H1 (cell line): Measurements from ENCODE around the gene GLOD4. TPM values are rescaled to one million over a fixed set of nuclear protein-coding genes. Genes with fewer than 3 reads are reported as not detected.

Experiments used
- CTCF ChIA-PET: fragments of 300-600 bp; sonication (Branson Sonifier 250); formaldehyde crosslinking; loops from one replicate; lab custom pipeline; 2021; ENCODE audit not compliant: partially characterized antibody; lab: Charles Lee
- POLR2A ChIA-PET: fragments of 300-600 bp; sonication (Branson Sonifier 250); formaldehyde crosslinking; loops from one replicate; lab custom pipeline; 2021; ENCODE audit warnings: inconsistent platforms; ENCODE audit not compliant: partially characterized antibody; lab: Charles Lee
- DNase-seq, 2 experiments: peaks; one replicate each; pipeline versions ENCODE4 v3.0.0 to v3.0.0-alpha.2; 2010 to 2022; ENCODE audit warnings: low spot score in 2 of 2, low read depth in 1 of 2, mixed read lengths in 1 of 2
- FAIRE-seq: peaks from 2 replicates; lab custom pipeline; 2011; peaks lifted over from hg19 to GRCh38; lab: Jason Lieb, UNC
- H2AFZ ChIP-seq: 2 replicates; pipeline ENCODE4 v1.8.1; 2012; ENCODE audit warnings: low read length, inconsistent platforms
- H2AK5ac ChIP-seq: 2 replicates; pipeline ENCODE4 v1.6.1; 2013; ENCODE audit warnings: low read depth, low read length
- H2BK120ac ChIP-seq: replicated peaks from 2 replicates; pipeline ENCODE3; 2013; ENCODE audit warnings: low read depth, low read length, inconsistent platforms
- H2BK12ac ChIP-seq: 2 replicates; pipeline ENCODE4 v1.6.1; 2013; ENCODE audit warnings: low read depth, low read length
- H2BK15ac ChIP-seq: 2 replicates; pipeline ENCODE4 v1.6.1; 2013; ENCODE audit warnings: low read length
- H2BK20ac ChIP-seq: 2 replicates; pipeline ENCODE4 v1.6.1; 2013; ENCODE audit warnings: low read length
- H2BK5ac ChIP-seq: 2 replicates; pipeline ENCODE4 v1.6.1; 2013; ENCODE audit warnings: low read depth, low read length
- H3K14ac ChIP-seq: 2 replicates; pipeline ENCODE4 v1.6.1; 2013; ENCODE audit warnings: inconsistent platforms; ENCODE audit not compliant: insufficient read length
- H3K18ac ChIP-seq: 2 replicates; pipeline ENCODE4 v1.6.1; 2013; ENCODE audit warnings: low read length; ENCODE audit errors: extremely low read depth
- H3K23ac ChIP-seq: 2 replicates; pipeline ENCODE4 v1.6.1; 2013; ENCODE audit warnings: inconsistent platforms; ENCODE audit not compliant: insufficient read length
- H3K23me2 ChIP-seq: 2 replicates; pipeline ENCODE4 v1.6.1; 2013; ENCODE audit warnings: low read depth, low read length
- H3K27ac ChIP-seq: 2 replicates; pipeline ENCODE4 v1.6.1; 2011; ENCODE audit warnings: low read depth, low read length, inconsistent platforms
- H3K27me3 ChIP-seq, 4 experiments: replicated peaks in 1 of 4; 1 replicate in 1 of 4; 2 replicates in 3 of 4; pipeline versions ENCODE4 v1.6.1 to v1.8.1; 2011 to 2013; ENCODE audit warnings: low read length in 3 of 4, mild to moderate bottlenecking in 3 of 4, inconsistent platforms in 2 of 4, mixed read lengths in 2 of 4, moderate library complexity in 1 of 4; ENCODE audit not compliant: control insufficient read depth in 3 of 4, insufficient read depth in 3 of 4; ENCODE audit errors: extremely low read depth in 1 of 4
- H3K36me3 ChIP-seq, 4 experiments: 2 replicates each; pipeline versions ENCODE4 v1.6.1 to v1.8.1; 2011 to 2013; ENCODE audit warnings: mild to moderate bottlenecking in 4 of 4, low read length in 3 of 4, moderate library complexity in 2 of 4, control low read depth in 1 of 4, inconsistent platforms in 1 of 4; ENCODE audit not compliant: insufficient read depth in 4 of 4, control insufficient read depth in 2 of 4
- H3K4ac ChIP-seq: replicated peaks from 2 replicates; pipeline ENCODE3; 2013; ENCODE audit warnings: low read length, low read depth, mixed read lengths, inconsistent platforms; ENCODE audit not compliant: insufficient read length
- H3K4me1 ChIP-seq, 4 experiments: replicated peaks in 1 of 4; 1 replicate in 1 of 4; 2 replicates in 3 of 4; pipeline versions ENCODE4 v1.6.1 to v1.8.1; 2011 to 2013; ENCODE audit warnings: low read length in 3 of 4, inconsistent platforms in 2 of 4, mixed read lengths in 1 of 4; ENCODE audit not compliant: insufficient read depth in 4 of 4, control insufficient read depth in 3 of 4
- H3K4me2 ChIP-seq, 2 experiments: 2 replicates each; pipeline versions ENCODE4 v1.6.1 to v1.8.1; 2011 to 2013; ENCODE audit warnings: low read depth in 2 of 2, low read length in 2 of 2, control low read depth in 1 of 2, inconsistent platforms in 1 of 2, mild to moderate bottlenecking in 1 of 2; ENCODE audit not compliant: insufficient read depth in 1 of 2
- H3K4me3 ChIP-seq, 4 experiments: fragments of 200-600, 300-600 bp in 1 of 4; sonication (generic), shearing (Covaris generic), sonication (Bioruptor Twin) in 1 of 4; 2 replicates each; pipeline versions ENCODE4 v1.5.1 to v1.8.1; 2011 to 2016; ENCODE audit warnings: low read length in 4 of 4, low read depth in 3 of 4, control low read depth in 2 of 4, inconsistent platforms in 2 of 4, mild to moderate bottlenecking in 2 of 4, mixed read lengths in 1 of 4, moderate library complexity in 1 of 4; ENCODE audit not compliant: insufficient read depth in 2 of 4; ENCODE audit errors: extremely low read depth in 1 of 4
- H3K56ac ChIP-seq: replicated peaks from 2 replicates; pipeline ENCODE3; 2013; ENCODE audit warnings: low read depth, mild to moderate bottlenecking, mixed read lengths, low read length, inconsistent platforms; ENCODE audit not compliant: insufficient read length
- H3K79me1 ChIP-seq: 2 replicates; pipeline ENCODE4 v1.6.1; 2013; ENCODE audit warnings: low read depth, low read length, control low read depth
- H3K79me2 ChIP-seq, 2 experiments: 2 replicates each; pipeline versions ENCODE4 v1.6.1 to v1.8.1; 2012 to 2013; ENCODE audit warnings: low read length in 2 of 2, mild to moderate bottlenecking in 2 of 2, inconsistent platforms in 1 of 2; ENCODE audit not compliant: insufficient read depth in 2 of 2, control insufficient read depth in 1 of 2
- H3K9ac ChIP-seq, 4 experiments: replicated peaks in 1 of 4; 1 replicate in 1 of 4; 2 replicates in 3 of 4; pipeline versions ENCODE4 v1.6.1 to v1.8.1; 2011 to 2013; ENCODE audit warnings: low read depth in 3 of 4, low read length in 3 of 4, control low read depth in 2 of 4, mild to moderate bottlenecking in 2 of 4, moderate library complexity in 2 of 4, inconsistent platforms in 1 of 4; ENCODE audit errors: extremely low read depth in 1 of 4
- H3K9me3 ChIP-seq, 2 experiments: 2 replicates each; pipeline versions ENCODE4 v1.6.1 to v1.8.1; 2012 to 2013; ENCODE audit warnings: mild to moderate bottlenecking in 2 of 2, moderate library complexity in 2 of 2, control low read depth in 1 of 2, inconsistent platforms in 1 of 2, low read depth in 1 of 2, low read length in 1 of 2, mixed read lengths in 1 of 2; ENCODE audit not compliant: insufficient read depth in 2 of 2
- H4K20me1 ChIP-seq, 2 experiments: replicated peaks in 1 of 2; 2 replicates each; pipeline versions ENCODE3 to v1.8.1; 2011 to 2013; ENCODE audit warnings: inconsistent platforms in 2 of 2, low read length in 2 of 2, mild to moderate bottlenecking in 1 of 2; ENCODE audit not compliant: insufficient read depth in 2 of 2, control insufficient read depth in 1 of 2
- H4K5ac ChIP-seq: 2 replicates; pipeline ENCODE4 v1.6.1; 2013; ENCODE audit warnings: low read length, low read depth, mixed read lengths, inconsistent platforms; ENCODE audit not compliant: insufficient read length
- H4K8ac ChIP-seq: 2 replicates; pipeline ENCODE4 v1.8.0; 2013; ENCODE audit warnings: mild to moderate bottlenecking, moderate library complexity, low read length, inconsistent platforms; ENCODE audit not compliant: insufficient read depth; ENCODE audit errors: extremely low read depth
- H4K91ac ChIP-seq: replicated peaks from 2 replicates; pipeline ENCODE3; 2013; ENCODE audit warnings: low read length, mixed read lengths, inconsistent platforms; ENCODE audit not compliant: insufficient read length
- ASH2L ChIP-seq: fragments of 200-600, 300-600 bp; sonication (generic); IDR thresholded peaks from one replicate; pipeline ENCODE4 v1.7.1; 2017; ENCODE audit warnings: low read length
- BCL11A ChIP-seq, 2 experiments: IDR thresholded peaks; one replicate each; pipeline ENCODE4 v1.6.1; 2011; ENCODE audit warnings: low read depth in 2 of 2, low read length in 2 of 2, mild to moderate bottlenecking in 2 of 2
- CBX8 ChIP-seq: fragments of 300-800, 300-1000 bp; sonication (generic); IDR thresholded peaks from 2 replicates; pipeline ENCODE4 v1.7.1; 2016; ENCODE audit warnings: low read depth, low read length, borderline replicate concordance
- EP300 ChIP-seq, 2 experiments: IDR thresholded peaks; 1 replicate in 1 of 2; 2 replicates in 1 of 2; pipeline ENCODE4 v1.6.1; 2011 to 2012; ENCODE audit warnings: low read depth in 2 of 2, low read length in 2 of 2, mild to moderate bottlenecking in 2 of 2, borderline replicate concordance in 1 of 2, inconsistent platforms in 1 of 2, moderate library complexity in 1 of 2
- HDAC2 ChIP-seq, 2 experiments: fragments of 300-600 bp in 1 of 2; sonication (generic) in 1 of 2; IDR thresholded peaks; 2 replicates each; pipeline ENCODE4 v1.6.1; 2011 to 2012; ENCODE audit warnings: low read depth in 2 of 2, low read length in 2 of 2, mild to moderate bottlenecking in 2 of 2, moderate library complexity in 2 of 2, borderline replicate concordance in 1 of 2, inconsistent platforms in 1 of 2
- JUND ChIP-seq: IDR thresholded peaks from 2 replicates; pipeline ENCODE4 v1.6.1; 2011; ENCODE audit warnings: mild to moderate bottlenecking, improper control_type of control experiment, low read length
- KDM5A ChIP-seq: fragments of 200-600 bp; IDR thresholded peaks from 2 replicates; pipeline ENCODE4 v1.7.1; 2012; ENCODE audit warnings: mild to moderate bottlenecking, low read length, inconsistent platforms, mixed read lengths
- NRF1 ChIP-seq: IDR thresholded peaks from 2 replicates; pipeline ENCODE4 v1.6.1; 2011; ENCODE audit warnings: mild to moderate bottlenecking, low read depth, low read length, improper control_type of control experiment
- POLR2AphosphoS5 ChIP-seq: IDR thresholded peaks from 2 replicates; pipeline ENCODE4 v1.6.1; 2011; ENCODE audit warnings: low read depth, low read length
- SAP30 ChIP-seq: fragments of 300-600 bp; sonication (generic); IDR thresholded peaks from 2 replicates; pipeline ENCODE4 v1.7.1; 2012; ENCODE audit warnings: low read length, moderate library complexity, mild to moderate bottlenecking, inconsistent platforms; ENCODE audit not compliant: insufficient read depth, insufficient replicate concordance
- SUZ12 ChIP-seq: fragments of 200-600 bp; sonication (generic); IDR thresholded peaks from 2 replicates; pipeline ENCODE4 v1.6.1; 2012; ENCODE audit warnings: mild to moderate bottlenecking, inconsistent platforms, low read length, moderate library complexity, mixed read lengths
- TAF1 ChIP-seq: IDR thresholded peaks from 2 replicates; pipeline ENCODE4 v1.6.1; 2011; ENCODE audit warnings: mild to moderate bottlenecking, low read depth, low read length
- TEAD4 ChIP-seq: IDR thresholded peaks from 2 replicates; pipeline ENCODE4 v1.6.1; 2012; ENCODE audit warnings: low read depth, low read length, inconsistent platforms, mixed read lengths
- WGBS, 2 experiments: shearing (Covaris generic) in 1 of 2; methylation state at CpG; one replicate each; pipeline versions ENCODE4 v1.1.6 to v1.1.7; 2013 to 2015; ENCODE audit warnings: low lambda C conversion rate in 2 of 2, mixed read lengths in 2 of 2, inconsistent platforms in 1 of 2, low coverage in 1 of 2, missing lambda C conversion rate in 1 of 2; ENCODE audit not compliant: insufficient replicate concordance in 2 of 2, insufficient coverage in 1 of 2, insufficient read length in 1 of 2; ENCODE audit errors: extremely low coverage in 1 of 2, missing lambda C conversion rate in 1 of 2; 5-methylcytosine and 5-hydroxymethylcytosine counted together
- polyA plus RNA-seq, 7 experiments: library from polyadenylated mRNA; depleted of rRNA in 3 of 7; stranded (reverse) in 5 of 7; unstranded in 2 of 7; fragments of >200 nt in 5 of 7; fragments of 200-250 nt in 2 of 7; gene quantifications; 1 replicate in 5 of 7; 2 replicates in 1 of 7; 4 replicates in 1 of 7; pipeline versions ENCODE4 v1.2.1 to v1.2.3, GENCODE V29; 2011 to 2013; ENCODE audit warnings: missing spikeins in 2 of 7, mixed read lengths in 2 of 7
- total RNA-seq: library from RNA; stranded (reverse); fragmentation: NEBNext Ultra II Directional; extraction: Animal tissue kit (Norgen Biotek cat#: 25700); gene quantifications from 2 replicates; pipeline ENCODE4 v1.2.1, GENCODE V29; 2021

The GLOD4 gene
- total and polyA plus RNA-seq, 2 of the 8 experiments (the other 6 are each of a cell fraction or from before 2014, with no cell fraction given): 36.8 to 81.3 TPM

GRCh38 chr17:799261-799660 lies 17.2 kb upstream of the GLOD4 start:
- no peaks in the 10 kb centered on the region for H3K79me2 ChIP-seq
- no peak overlapping the region for H3K4ac ChIP-seq
- no peak overlapping the region for H3K4me2 ChIP-seq
- no peak overlapping the region for H3K18ac ChIP-seq
- no peak overlapping the region for H3K23ac ChIP-seq
- H4K5ac ChIP-seq: no peak overlapping the region
- no peak overlapping the region for H2AFZ ChIP-seq
- no peak overlapping the region for H2BK5ac ChIP-seq
- no peak overlapping the region for H3K56ac ChIP-seq
- H3K36me3 ChIP-seq: peaks cover 0 to 6% (median 0%) of the 10 kb centered on the region in 4 experiments; a peak in 2 of 8 replicates
- no peak overlapping the region for H3K4me3 ChIP-seq
- no peak overlapping the region for H2AK5ac ChIP-seq
- H2BK15ac ChIP-seq: no peak overlapping the region
- no peak overlapping the region for H3K14ac ChIP-seq
- TF ChIP-seq SUZ12 (no peak), POLR2AphosphoS5 (no peak), JUND (no peak), SAP30 (no peak), CBX8 (no peak), TEAD4 (no peak), TAF1 (no peak), KDM5A (no peak), NRF1 (no peak), HDAC2 (IDR thresholded peaks at IDR 0.05; ENCODE audit: borderline replicate concordance in 1 of 2, low read depth in 2 of 2, low read length in 2 of 2) (no peak), BCL11A (IDR thresholded peaks at IDR 0.05; ENCODE audit: low read depth in 2 of 2, low read length in 2 of 2) (no peak), ASH2L (no peak), EP300 (IDR thresholded peaks at IDR 0.05; ENCODE audit: borderline replicate concordance in 1 of 2, low read depth in 2 of 2, low read length in 2 of 2) (no peak)
- H3K4me1 ChIP-seq: peaks cover 0 to 5% (median 0%) of the 10 kb centered on the region in 4 experiments; a peak in 3 of 7 replicates
- peaks cover 1 to 3% of the 10 kb centered on the region in 2 experiments for H4K20me1 ChIP-seq
- WGBS, 2 experiments: 90% methylated on average over 8 of the region's 11 CpGs; no CpG with 5 or more reads in 1 of the 2 experiments
- H3K23me2 ChIP-seq: no peaks in the 10 kb centered on the region
- DNase-seq (no peak), FAIRE-seq (no peak)
- H4K91ac ChIP-seq: no peak overlapping the region
- H3K27ac ChIP-seq: no peak overlapping the region
- no peaks in the 10 kb centered on the region for H3K9me3 ChIP-seq
- no peaks in the 10 kb centered on the region; the same call in 1 of the 2 replicates for H3K79me1 ChIP-seq
- no peak overlapping the region for H3K9ac ChIP-seq
- ChIA-PET POLR2A (interaction anchor here (1.3 to 2.4 kb wide), 3 partner anchors 10 to 181 kb away, joined by 3 to 8 read pairs (median 5); partner anchors contain the start of gene NXN), CTCF (interaction anchor here (0.6 to 17.5 kb wide), 6 partner anchors 179 to 257 kb away, joined by 3 to 258 read pairs (median 4); partner anchors contain the start of genes NXN and TIMM22)
- H2BK12ac ChIP-seq: no peak overlapping the region
- no peaks in the 10 kb centered on the region for H3K27me3 ChIP-seq
- H2BK20ac ChIP-seq: no peak overlapping the region
- H4K8ac ChIP-seq: no peak overlapping the region
- no peak overlapping the region for H2BK120ac ChIP-seq
